Keratinocyte (primary cell): ENCODE measurements around the gene ASB16. TPM values are rescaled to one million over a fixed set of nuclear protein-coding genes. Genes with fewer than 3 reads are reported as not detected.

Experiments
- DNase-seq: peaks from one replicate; pipeline ENCODE4 v3.0.0-alpha.2; 2011; ENCODE audit warnings: low read depth, missing footprints, low spot score
- FAIRE-seq: peaks from 2 replicates; lab custom pipeline; 2011; peaks lifted over from hg19 to GRCh38; lab: Jason Lieb, UNC
- H2AFZ ChIP-seq: 2 replicates; pipeline ENCODE4 v1.6.0; 2012; ENCODE audit warnings: low read length, control low read depth, inconsistent platforms; ENCODE audit not compliant: control insufficient read depth
- H3K27ac ChIP-seq: 2 replicates; pipeline ENCODE4 v1.5.1; 2011; ENCODE audit warnings: low read length; ENCODE audit not compliant: control insufficient read depth, insufficient read depth
- H3K27me3 ChIP-seq: 3 replicates; pipeline ENCODE4 v1.6.0; 2011; ENCODE audit warnings: low read length; ENCODE audit not compliant: control insufficient read depth, insufficient read depth; ENCODE audit errors: extremely low read depth
- H3K36me3 ChIP-seq, 2 experiments: 2 replicates in 1 of 2; 3 replicates in 1 of 2; pipeline ENCODE4 v1.5.1; 2011; ENCODE audit warnings: low read length in 2 of 2, mild to moderate bottlenecking in 1 of 2; ENCODE audit not compliant: control insufficient read depth in 2 of 2, insufficient read depth in 2 of 2; ENCODE audit errors: extremely low read depth in 1 of 2
- H3K4me1 ChIP-seq: 3 replicates; pipeline ENCODE4 v1.5.1; 2011; ENCODE audit warnings: low read length; ENCODE audit not compliant: control insufficient read depth, insufficient read depth; ENCODE audit errors: extremely low read depth
- H3K4me2 ChIP-seq: 3 replicates; pipeline ENCODE4 v1.6.0; 2011; ENCODE audit warnings: low read depth, low read length; ENCODE audit not compliant: control insufficient read depth, insufficient read depth; ENCODE audit errors: extremely low read depth
- H3K4me3 ChIP-seq, 3 experiments: fragments of 200-600 bp in 1 of 3; sonication (generic) in 1 of 3; 2 replicates in 2 of 3; 3 replicates in 1 of 3; pipeline ENCODE4 v1.5.1; 2011 to 2016; ENCODE audit warnings: low read length in 3 of 3, mild to moderate bottlenecking in 3 of 3, control low read depth in 2 of 3, inconsistent platforms in 1 of 3, low read depth in 1 of 3, mixed read lengths in 1 of 3, mixed run types in 1 of 3, moderate library complexity in 1 of 3; ENCODE audit not compliant: control insufficient read depth in 2 of 3, insufficient read depth in 2 of 3; ENCODE audit errors: extremely low read depth in 1 of 3
- H3K79me2 ChIP-seq: 2 replicates; pipeline ENCODE4 v1.6.0; 2012; ENCODE audit warnings: low read length; ENCODE audit not compliant: control insufficient read depth, insufficient read depth
- H3K9ac ChIP-seq: 3 replicates; pipeline ENCODE4 v1.6.0; 2011; ENCODE audit warnings: low read length; ENCODE audit not compliant: control insufficient read depth, insufficient read depth; ENCODE audit errors: extremely low read depth
- H3K9me1 ChIP-seq: 3 replicates; pipeline ENCODE4 v1.6.0; 2011; ENCODE audit warnings: low read length; ENCODE audit not compliant: control insufficient read depth, insufficient read depth; ENCODE audit errors: extremely low read depth
- H3K9me3 ChIP-seq: 2 replicates; pipeline ENCODE4 v1.5.1; 2012; ENCODE audit warnings: low read depth, low read length; ENCODE audit not compliant: control insufficient read depth
- H4K20me1 ChIP-seq: 3 replicates; pipeline ENCODE4 v1.6.0; 2011; ENCODE audit warnings: low read length; ENCODE audit not compliant: control insufficient read depth, insufficient read depth; ENCODE audit errors: extremely low read depth
- CTCF ChIP-seq, 3 experiments: IDR thresholded peaks in 1 of 3; conservative IDR thresholded peaks in 1 of 3; optimal IDR thresholded peaks in 1 of 3; 2 replicates in 2 of 3; 3 replicates in 1 of 3; pipeline versions ENCODE3 to v1.5.1; 2011; ENCODE audit warnings: low read length in 3 of 3, mild to moderate bottlenecking in 3 of 3, moderate library complexity in 2 of 3, control low read depth in 1 of 3, inconsistent platforms in 1 of 3; ENCODE audit not compliant: insufficient read depth in 2 of 3; ENCODE audit errors: extremely low read depth in 1 of 3
- EZH2 ChIP-seq: IDR thresholded peaks from one replicate; pipeline ENCODE4 v1.6.1; 2012; ENCODE audit warnings: inconsistent platforms, mild to moderate bottlenecking, low read length, moderate library complexity
- dilution Hi-C: fragments of 300-500 bp; cut with MboI; formaldehyde crosslinking; loops from one replicate; pipeline ENCODE4 v1.7.0; 2020; ENCODE audit warnings: low sequenced_read_pairs; ENCODE audit not compliant: extremely low pct_ligation_motif_present
- polyA plus RNA-seq, 5 experiments: library from polyadenylated mRNA; depleted of rRNA in 3 of 5; stranded (reverse) in 3 of 5; stranded (forward) in 1 of 5; unstranded in 1 of 5; fragments of >200 nt; gene quantifications; 1 replicate in 1 of 5; 2 replicates in 3 of 5; 3 replicates in 1 of 5; pipeline versions ENCODE4 v1.2.1 to v1.2.3, GENCODE V29; 2011 to 2012; ENCODE audit warnings: missing spikeins in 2 of 5, low read depth in 1 of 5, low replicate concordance in 1 of 5

The ASB16 gene
- polyA plus RNA-seq, 1 donor (not counting 4 experiments of a cell fraction or from before 2014, with no cell fraction given), result not detected

- H3K27me3 ChIP-seq, result no peaks in the 10 kb centered on the region
- dilution Hi-C loops, result no loop called here
- peak overlapping the region; percentile 98 for H3K4me2 ChIP-seq
- H3K9me3 ChIP-seq, result no peaks in the 10 kb centered on the region
- no peaks in the 10 kb centered on the region for H4K20me1 ChIP-seq
- H3K9me1 ChIP-seq, result no peaks in the 10 kb centered on the region
- peak overlapping the region; percentile 84 to 89 (median 85) for H3K4me3 ChIP-seq
- peak overlapping the region; percentile 70 for H3K27ac ChIP-seq
- FAIRE-seq (no peak), DNase-seq (no peak)
- peak overlapping the region; percentile 87 for H3K9ac ChIP-seq
- peaks cover 19% of the 10 kb centered on the region for H3K79me2 ChIP-seq
- peaks cover 0 to 6% of the 10 kb centered on the region in 2 experiments for H3K36me3 ChIP-seq
- TF ChIP-seq CTCF (optimal IDR thresholded peaks at IDR 0.05 in 1 of 3, IDR thresholded peaks at IDR 0.05 in 1 of 3, conservative IDR thresholded peaks at IDR 0.05 in 1 of 3; ENCODE audit: extremely low read depth in 1 of 3, insufficient read depth in 2 of 3, low read length in 3 of 3) (no peak), EZH2 (no peak)
- H3K4me1 ChIP-seq, result peaks cover 33% of the 10 kb centered on the region
- peak overlapping the region; percentile 7 for H2AFZ ChIP-seq
These were observed 51.3 kb downstream of the ASB16 start for GRCh38 chr17:44221862-44222111.

- no peak for DNase-seq
- no peaks in the 10 kb centered on the region for H3K9me1 ChIP-seq
- peak overlapping the region; percentile 92 for H2AFZ ChIP-seq
- no peaks in the 10 kb centered on the region for H3K9me3 ChIP-seq
- H3K36me3 ChIP-seq, result peaks cover 0 to 4% of the 10 kb centered on the region in 2 experiments
- dilution Hi-C loops, result no loop called here
- peak overlapping the region; percentile 98 for H3K4me2 ChIP-seq
- H3K27me3 ChIP-seq, result no peaks in the 10 kb centered on the region
- peak overlapping the region; percentile 84 to 89 (median 85) for H3K4me3 ChIP-seq
- H3K79me2 ChIP-seq, result peaks cover 15% of the 10 kb centered on the region
- FAIRE-seq, result no peak
- peak overlapping the region; percentile 70 for H3K27ac ChIP-seq
- H3K4me1 ChIP-seq, result peaks cover 28% of the 10 kb centered on the region
- no peak for TF ChIP-seq EZH2
- peak in 1 of 3 experiments; percentile 19 for TF ChIP-seq CTCF (optimal IDR thresholded peaks at IDR 0.05 in 1 of 3, IDR thresholded peaks at IDR 0.05 in 1 of 3, conservative IDR thresholded peaks at IDR 0.05 in 1 of 3; ENCODE audit: extremely low read depth in 1 of 3, insufficient read depth in 2 of 3, low read length in 3 of 3)
- peak overlapping the region; percentile 87 for H3K9ac ChIP-seq
- no peaks in the 10 kb centered on the region for H4K20me1 ChIP-seq
These were observed 51.8 kb downstream of the ASB16 start for GRCh38 chr17:44222112-44222869.
